HuH-7.5 (cell line): ENCODE measurements around the gene TANC1.

Experiments
- DNase-seq: peaks from one replicate; pipeline ENCODE4 v3.0.0; 2011; ENCODE audit warnings: low spot score

TANC1 gene

DNA sequence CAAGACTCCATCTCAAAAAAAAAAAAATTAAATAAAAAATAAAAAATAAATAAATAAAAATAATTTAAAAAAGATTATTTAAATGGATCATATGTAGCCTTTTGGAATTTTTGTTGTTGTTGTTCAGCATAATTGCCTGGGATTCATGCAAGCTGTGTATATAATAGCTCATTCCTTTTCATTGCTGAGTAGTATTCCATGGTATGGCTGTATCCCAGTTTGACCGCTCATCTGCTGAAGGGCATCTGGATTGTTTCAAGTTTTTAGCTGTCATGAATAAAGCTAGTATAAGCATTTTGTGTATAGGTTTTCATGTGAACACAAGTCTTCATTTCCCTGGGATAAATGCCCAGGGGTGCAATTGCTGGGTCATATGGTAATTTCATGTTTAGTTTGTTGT is 6.4 kb upstream of the TANC1 start:
- DNase-seq: no peak

DNA sequence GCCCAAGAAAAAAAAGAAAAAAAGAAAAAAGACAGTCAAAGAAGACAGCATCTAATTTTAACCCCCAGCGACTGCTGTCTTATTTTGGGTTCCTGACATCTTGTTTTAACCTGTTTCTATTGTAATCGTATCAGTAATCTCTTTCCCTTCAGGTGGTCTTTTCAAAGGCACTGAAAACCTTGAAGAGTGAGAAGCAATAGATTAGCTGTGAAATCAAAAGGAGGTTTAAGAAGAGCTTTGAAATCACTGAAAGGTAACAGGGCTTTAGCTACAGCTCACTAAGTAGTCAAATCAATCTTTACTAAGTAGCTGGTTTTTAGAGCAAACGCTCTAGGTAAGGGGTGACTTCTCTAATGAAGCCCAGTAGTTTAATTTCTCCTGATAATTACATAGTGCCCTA is 5.4 kb upstream of the TANC1 start:
- no peak for DNase-seq

DNA sequence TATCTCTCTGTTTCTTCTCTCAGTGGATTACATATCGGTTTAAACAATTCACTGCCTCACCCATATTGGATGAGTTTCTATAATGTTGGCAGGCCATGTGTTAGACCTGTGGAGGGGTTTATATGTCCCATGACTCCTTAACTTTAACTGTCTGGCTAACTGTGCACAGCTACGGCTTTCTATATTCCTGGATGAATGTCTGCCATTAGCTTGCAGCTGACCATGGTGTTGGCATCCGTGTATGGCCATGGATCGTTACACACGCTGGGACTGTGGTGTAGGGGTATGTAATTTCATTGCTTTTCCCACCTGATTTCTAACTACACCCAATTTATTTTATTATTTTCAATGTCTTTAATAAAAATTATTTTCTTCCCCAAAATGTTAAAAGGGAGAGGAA is 3.3 kb upstream of the TANC1 start:
- DNase-seq: no peak

- DNase-seq: no peak
Observed at GRCh38 chr2:158965641-158966040, 2.8 kb upstream of the TANC1 start.

- DNase-seq: no peak
Observed at GRCh38 chr2:158966312-158966711, 2.1 kb upstream of the TANC1 start.

DNA sequence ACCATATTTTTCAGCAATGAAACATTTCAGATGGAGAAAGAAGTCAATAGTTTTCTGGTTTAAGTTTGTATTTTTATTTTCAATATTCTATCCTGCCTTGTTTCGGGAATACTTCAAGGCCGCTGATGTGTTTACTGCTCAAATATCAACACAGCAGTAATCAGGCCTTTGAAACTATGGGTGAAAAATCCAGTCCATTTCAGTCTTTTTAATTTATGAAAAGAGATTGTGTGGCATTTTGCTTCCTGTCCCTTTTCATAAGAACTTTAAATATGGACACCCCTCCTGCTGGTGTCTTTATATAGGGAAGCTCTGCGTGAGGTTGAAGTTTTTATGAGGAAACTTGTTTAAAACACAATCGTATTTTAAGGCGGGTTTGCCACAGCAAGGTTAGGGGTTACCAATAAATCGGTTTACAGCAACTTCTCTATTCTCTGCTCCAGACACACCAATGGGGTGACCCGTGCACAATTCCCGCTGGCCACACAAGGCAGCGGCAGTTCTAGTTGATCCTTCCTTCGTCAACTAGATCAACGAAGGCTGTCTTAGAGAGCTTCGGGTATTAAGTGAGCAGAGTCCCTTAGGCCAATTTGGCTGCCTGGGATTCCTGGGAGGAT is 1.2 kb upstream of the TANC1 start:
- peak; percentile 44 for DNase-seq

- DNase-seq: peak; percentile 37
Observed at GRCh38 chr2:158967731-158968395, 577 bp upstream of the TANC1 start.

- DNase-seq: no peak
Observed at GRCh38 chr2:158969162-158969714, 798 bp downstream of the TANC1 start.

DNA sequence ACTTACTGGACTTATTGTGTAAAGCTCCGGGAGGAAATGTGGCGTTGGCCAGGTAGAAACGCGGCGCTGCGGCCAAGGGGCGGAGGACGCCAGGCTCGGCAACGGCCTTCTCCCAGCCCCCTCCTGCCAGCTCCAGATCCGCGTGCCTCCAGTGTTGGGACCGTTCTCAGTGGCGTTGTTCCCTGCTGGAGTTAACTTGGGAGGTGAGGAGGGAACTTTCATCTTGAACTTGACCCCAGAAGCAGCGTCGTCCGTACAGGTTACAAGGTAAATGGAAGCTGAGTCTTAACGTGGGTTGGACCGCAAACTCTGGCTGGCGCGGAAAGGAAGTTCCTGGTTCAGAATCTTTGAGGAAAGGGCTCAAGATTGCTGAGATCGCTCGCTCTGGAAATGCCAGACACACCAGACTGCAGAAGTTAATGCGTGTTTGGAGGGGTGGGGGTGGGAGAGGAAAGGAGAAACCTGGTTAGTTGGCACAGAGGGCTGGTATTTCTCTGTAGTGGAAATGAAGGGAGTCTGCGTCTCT is 1.3 kb downstream of the TANC1 start:
- peak; percentile 38 for DNase-seq

DNA sequence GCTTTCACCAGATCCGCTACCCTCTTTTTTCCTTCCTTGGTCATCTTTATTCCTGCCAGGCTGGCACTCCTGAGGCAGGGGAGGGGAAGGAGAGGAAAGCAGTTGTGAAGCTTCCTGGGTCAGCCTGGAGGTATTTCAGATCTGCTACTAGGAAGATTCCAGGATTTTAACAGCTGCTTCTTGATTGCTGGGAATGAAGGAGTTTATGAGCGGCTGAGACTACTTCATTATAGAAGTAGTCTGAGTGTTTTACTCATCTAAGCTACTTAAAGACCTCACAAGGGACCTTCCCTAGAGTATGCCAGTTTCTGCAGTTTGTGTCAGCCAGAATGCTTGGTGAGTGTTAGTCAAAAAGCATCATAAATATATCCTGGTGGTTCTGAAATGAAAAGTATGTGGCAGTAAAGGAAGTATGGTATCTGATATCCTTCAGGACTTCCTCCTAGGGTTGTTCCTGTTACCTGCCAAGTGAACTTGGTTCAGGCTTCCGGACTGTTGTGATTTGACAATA is 1.9 kb downstream of the TANC1 start:
- no peak for DNase-seq

DNA sequence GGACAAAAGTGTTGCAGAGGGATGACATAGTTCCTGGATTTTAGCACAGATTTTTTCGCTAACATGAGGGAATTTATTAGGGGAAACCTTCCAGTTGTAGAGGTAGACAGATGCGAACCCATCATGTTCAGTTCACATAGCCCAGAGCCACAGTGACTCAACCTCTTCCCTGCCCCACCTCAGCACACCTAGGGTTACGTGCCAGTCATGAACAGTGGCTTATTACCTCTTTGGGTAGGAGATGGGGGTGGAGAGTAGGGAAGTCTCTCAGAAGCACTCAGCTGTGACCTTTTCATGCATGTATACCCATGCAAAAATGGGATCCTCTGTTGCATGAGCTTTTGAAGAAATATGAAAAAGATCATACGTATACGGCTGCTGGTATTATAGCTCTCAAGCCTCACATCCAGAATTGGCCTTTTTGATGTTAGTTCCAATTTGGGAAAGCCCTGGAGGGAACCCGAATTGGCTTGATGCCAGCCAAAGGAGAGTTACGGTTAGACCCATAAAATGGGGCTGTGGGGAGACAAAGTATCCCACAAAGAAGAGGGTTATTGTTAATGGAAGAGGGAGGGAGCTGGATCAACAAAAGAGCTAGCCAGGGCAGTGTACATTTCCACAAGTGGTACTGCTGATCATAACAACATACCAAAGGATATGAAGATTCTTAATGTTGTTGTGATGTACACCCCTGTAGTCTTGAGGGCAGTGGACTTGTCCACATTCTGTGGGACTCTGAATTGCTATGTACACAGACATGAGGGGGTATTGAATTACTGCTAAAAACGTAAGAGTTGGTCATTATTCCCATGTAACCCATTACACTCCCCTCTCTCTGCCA is 4.9 kb downstream of the TANC1 start:
- DNase-seq: no peak

DNA sequence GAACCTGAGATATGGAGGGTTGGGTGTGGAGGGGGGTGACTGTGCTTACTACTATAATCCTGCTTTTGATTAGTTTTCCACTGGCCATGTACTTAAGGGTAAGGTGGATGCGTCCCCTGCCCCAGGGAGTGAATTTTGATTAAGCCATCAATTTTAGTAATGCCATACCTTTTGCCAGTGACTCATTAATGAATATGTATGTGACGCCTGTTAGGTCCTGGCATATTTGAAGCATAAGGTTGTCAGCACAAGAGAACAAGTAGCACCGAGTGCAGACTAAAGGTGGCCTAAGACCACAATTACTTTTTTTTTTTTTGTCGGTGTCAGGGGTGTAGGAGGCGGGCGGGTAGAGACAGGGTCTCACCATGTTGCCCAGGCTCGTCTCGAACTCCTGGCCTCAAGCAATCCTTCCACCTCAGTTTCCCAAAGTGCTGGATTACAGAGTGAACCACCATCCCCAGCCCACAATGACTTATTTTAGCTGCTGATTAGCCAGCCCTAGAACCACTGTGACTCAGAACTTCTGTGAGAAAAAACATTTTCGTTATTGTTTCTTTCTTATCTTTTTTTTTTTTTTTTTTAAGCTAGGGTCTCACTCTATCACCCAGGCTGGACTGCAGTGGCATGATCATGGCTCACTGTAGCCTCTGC is 7.0 kb downstream of the TANC1 start:
- DNase-seq: no peak

DNA sequence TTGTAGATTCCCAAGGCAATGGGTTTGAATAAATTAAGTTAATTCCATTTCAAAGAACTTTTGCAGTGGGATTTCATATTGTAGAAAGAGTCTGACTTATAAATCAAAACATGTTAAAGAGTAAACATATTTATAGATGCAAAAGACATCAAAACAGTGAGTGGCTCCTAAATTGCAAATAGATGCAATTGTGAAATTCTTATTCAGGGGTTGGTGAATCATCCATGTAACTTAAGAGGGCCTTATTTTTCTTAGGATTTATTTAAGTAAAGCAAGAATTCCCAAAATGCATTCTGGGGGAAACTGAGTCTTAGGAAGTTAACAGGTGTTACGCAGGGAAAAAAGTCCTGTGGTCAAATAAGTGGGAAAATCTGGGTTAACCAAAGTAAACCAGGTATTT is 11.3 kb downstream of the TANC1 start:
- no peak for DNase-seq

GRCh38 chr2:158984604-158985135 is 16.2 kb downstream of the TANC1 start:
- DNase-seq: no peak

DNA sequence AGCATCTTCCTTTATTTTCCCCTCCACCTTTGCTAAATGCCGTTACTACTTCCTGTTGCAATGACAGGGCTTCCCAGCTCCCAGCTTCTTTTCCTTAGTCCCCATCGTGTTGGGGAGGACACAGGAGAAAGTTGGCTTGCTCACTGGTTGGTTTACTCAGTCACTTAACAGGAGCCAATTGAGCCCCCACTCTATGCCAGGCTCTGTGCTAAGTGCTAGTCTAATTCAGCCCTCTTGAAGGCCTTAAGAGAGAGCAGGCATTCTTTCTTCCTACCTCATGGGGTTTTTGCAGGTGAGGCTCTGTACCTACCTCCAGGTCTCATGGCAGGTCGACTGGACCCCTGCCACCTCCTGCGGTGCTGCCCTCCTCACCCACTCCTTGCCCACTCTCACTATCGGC is 20.1 kb downstream of the TANC1 start:
- no peak for DNase-seq

- no peak for DNase-seq
Observed at GRCh38 chr2:158989165-158989564, 20.7 kb downstream of the TANC1 start.

DNA sequence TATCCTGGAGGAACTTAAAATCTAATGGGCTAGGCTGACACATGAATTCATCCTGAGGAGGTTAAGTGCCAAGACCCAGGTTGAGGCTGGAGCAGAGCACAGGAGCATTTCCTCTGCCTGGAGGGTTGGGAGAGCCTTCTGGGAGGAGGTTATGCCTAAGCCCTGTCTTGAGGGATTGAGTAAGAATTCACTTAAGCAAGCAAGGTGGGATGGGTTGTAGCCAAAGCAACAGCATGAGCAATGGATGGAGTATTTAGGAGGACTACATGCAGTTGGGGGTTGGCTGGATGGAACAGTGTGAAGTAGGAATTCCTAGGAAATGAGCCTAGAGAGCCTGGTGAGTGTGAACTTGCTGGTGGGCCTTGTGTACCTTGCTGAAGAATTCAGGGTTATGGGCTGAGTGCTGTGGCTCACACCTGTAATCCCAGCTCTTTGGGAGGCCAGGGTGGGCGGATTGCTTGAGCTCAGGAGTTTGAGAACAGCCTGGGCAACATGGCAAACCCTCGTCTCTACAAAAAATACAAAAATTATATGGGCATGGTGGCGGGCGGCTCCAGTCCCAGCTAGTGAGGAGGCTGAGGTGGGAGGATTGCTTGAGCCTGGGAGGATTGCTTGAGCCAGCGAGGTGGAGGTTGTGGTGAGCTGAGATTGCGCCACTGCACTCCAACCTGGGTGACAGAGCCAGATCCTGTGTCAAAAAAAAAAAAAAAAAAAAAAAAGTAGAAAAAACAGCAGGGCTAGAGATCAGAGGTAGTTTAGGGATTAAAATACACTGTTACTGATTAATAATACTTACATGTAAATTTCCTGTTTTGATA is 22.2 kb downstream of the TANC1 start:
- DNase-seq: no peak

DNA sequence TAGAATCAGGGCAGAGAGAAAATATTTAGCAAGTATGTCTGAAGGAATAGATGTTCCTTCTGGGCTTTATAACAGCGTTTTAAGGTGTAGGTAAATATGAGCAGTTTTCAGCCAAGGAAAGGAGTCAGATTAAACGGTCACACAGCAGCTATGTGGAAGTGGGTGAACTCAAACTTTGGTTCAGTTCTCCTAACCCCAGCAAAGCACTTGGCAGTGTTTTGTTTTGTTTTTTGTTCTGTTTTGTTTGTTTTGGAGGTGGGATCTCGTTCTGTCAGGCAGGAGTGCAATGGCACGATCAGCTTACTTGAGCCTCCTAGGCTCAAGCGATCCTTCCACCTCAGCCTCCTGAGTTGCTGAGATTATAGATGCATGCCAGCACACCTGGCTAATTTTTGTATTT is 24.6 kb downstream of the TANC1 start:
- no peak for DNase-seq

GRCh38 chr2:158993721-158994587 is 25.5 kb downstream of the TANC1 start:
- no peak for DNase-seq
